Hepatocyte (in vitro differentiated cells): ENCODE data around the gene DUXB.

ENCODE experiments used
- EZH2 ChIP-seq: fragments of 200-600 bp; sonication (generic); IDR thresholded peaks from 2 replicates; pipeline ENCODE4 v1.6.1; 2016; ENCODE audit warnings: antibody characterized with exemption, mild to moderate bottlenecking, borderline replicate concordance
- EZH2phosphoT487 ChIP-seq: fragments of 200-600 bp; sonication (generic); IDR thresholded peaks from one replicate; pipeline ENCODE4 v1.6.1; 2018; ENCODE audit warnings: antibody characterized with exemption, mild to moderate bottlenecking, low read depth, moderate library complexity; ENCODE audit not compliant: unreplicated experiment, severe bottlenecking
- TF ChIP-seq, protein P1 (sequence below): fragments of 200-600 bp; sonication (generic); IDR thresholded peaks from 2 replicates; pipeline ENCODE4 v1.5.1; 2016; ENCODE audit warnings: antibody characterized with exemption, mild to moderate bottlenecking; ENCODE audit not compliant: poor library complexity

DNA sequence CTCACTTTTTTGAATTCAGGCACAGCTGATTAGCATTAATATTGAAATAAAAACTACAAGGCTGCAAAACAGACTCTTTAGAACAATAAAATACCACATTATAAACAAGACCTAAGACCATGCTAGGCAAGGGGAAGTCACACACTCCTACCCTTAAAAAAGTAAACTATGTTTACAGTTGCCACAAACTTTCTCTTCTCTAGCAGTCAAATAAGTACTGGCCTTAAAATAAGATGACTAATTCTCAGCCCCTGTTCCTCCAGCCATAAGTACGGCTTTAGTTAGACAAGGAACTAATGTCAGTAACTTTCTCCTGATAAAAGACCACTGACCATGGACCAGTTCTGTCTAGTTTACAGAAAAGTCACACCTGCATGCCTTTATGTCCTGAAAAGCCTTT, 44.6 kb upstream of the DUXB start:
- TF ChIP-seq EZH2 (no peak), EZH2phosphoT487 (no peak)
- TF ChIP-seq, protein P1, sequence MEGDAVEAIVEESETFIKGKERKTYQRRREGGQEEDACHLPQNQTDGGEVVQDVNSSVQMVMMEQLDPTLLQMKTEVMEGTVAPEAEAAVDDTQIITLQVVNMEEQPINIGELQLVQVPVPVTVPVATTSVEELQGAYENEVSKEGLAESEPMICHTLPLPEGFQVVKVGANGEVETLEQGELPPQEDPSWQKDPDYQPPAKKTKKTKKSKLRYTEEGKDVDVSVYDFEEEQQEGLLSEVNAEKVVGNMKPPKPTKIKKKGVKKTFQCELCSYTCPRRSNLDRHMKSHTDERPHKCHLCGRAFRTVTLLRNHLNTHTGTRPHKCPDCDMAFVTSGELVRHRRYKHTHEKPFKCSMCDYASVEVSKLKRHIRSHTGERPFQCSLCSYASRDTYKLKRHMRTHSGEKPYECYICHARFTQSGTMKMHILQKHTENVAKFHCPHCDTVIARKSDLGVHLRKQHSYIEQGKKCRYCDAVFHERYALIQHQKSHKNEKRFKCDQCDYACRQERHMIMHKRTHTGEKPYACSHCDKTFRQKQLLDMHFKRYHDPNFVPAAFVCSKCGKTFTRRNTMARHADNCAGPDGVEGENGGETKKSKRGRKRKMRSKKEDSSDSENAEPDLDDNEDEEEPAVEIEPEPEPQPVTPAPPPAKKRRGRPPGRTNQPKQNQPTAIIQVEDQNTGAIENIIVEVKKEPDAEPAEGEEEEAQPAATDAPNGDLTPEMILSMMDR: no peak
